Osteoblast (primary cell): ENCODE data around the gene GRAP. TPM values are rescaled to one million over a fixed set of nuclear protein-coding genes. Genes with fewer than 3 reads are reported as not detected.

Experiments
- DNase-seq: peaks from one replicate; pipeline ENCODE4 v3.0.0; 2011; ENCODE audit warnings: low spot score, mixed read lengths; ENCODE audit not compliant: insufficient read length; ENCODE audit errors: missing footprints
- H2AFZ ChIP-seq: 2 replicates; pipeline ENCODE4 v1.6.0; 2011; ENCODE audit warnings: mild to moderate bottlenecking, low read length
- H3K27ac ChIP-seq: 2 replicates; pipeline ENCODE4 v1.5.1; 2011; ENCODE audit warnings: mild to moderate bottlenecking, low read depth, low read length, moderate library complexity
- H3K27me3 ChIP-seq: 2 replicates; pipeline ENCODE4 v1.6.0; 2012; ENCODE audit warnings: mild to moderate bottlenecking, control low read depth, inconsistent platforms, low read length, moderate library complexity; ENCODE audit not compliant: insufficient read depth
- H3K36me3 ChIP-seq: 2 replicates; pipeline ENCODE4 v1.5.1; 2011; ENCODE audit warnings: mild to moderate bottlenecking, low read length, control low read depth, moderate library complexity; ENCODE audit not compliant: insufficient read depth
- H3K4me1 ChIP-seq: 2 replicates; pipeline ENCODE4 v1.5.1; 2011; ENCODE audit warnings: mild to moderate bottlenecking, low read length, control low read depth, moderate library complexity; ENCODE audit not compliant: insufficient read depth
- H3K4me2 ChIP-seq: 2 replicates; pipeline ENCODE4 v1.6.0; 2011; ENCODE audit warnings: mild to moderate bottlenecking, low read length; ENCODE audit not compliant: insufficient read depth
- H3K4me3 ChIP-seq: fragments of 200-600 bp; sonication (generic); 3 replicates; pipeline ENCODE4 v1.5.1; 2012; ENCODE audit warnings: mild to moderate bottlenecking, low read length, inconsistent platforms; ENCODE audit not compliant: insufficient read depth
- H3K79me2 ChIP-seq: 2 replicates; pipeline ENCODE4 v1.6.0; 2012; ENCODE audit warnings: mild to moderate bottlenecking, low read length, control low read depth, inconsistent platforms; ENCODE audit not compliant: insufficient read depth
- H3K9me3 ChIP-seq: 2 replicates; pipeline ENCODE4 v1.5.1; 2011; ENCODE audit warnings: low read depth, low read length, control low read depth
- H4K20me1 ChIP-seq: 2 replicates; pipeline ENCODE4 v1.6.0; 2012; ENCODE audit warnings: mild to moderate bottlenecking, low read length, control low read depth; ENCODE audit not compliant: insufficient read depth
- CTCF ChIP-seq: IDR thresholded peaks from 2 replicates; pipeline ENCODE4 v1.5.1; 2011; ENCODE audit warnings: mild to moderate bottlenecking, low read depth, low read length, moderate library complexity; ENCODE audit errors: extremely low read depth
- total RNA-seq: library from RNA; depleted of rRNA; stranded (reverse); fragments of >200 nt; gene quantifications from 2 replicates; pipeline ENCODE4 v1.2.3, GENCODE V29; 2012

Gene GRAP
- total RNA-seq, 1 donor, result not detected

GRCh38 chr17:18985475-18985874 lies 61.3 kb downstream of the GRAP start:
- H3K4me1 ChIP-seq, result peaks cover 17% of the 10 kb centered on the region
- no peak for DNase-seq
- peaks cover 25% of the 10 kb centered on the region for H3K79me2 ChIP-seq
- no peak overlapping the region for H3K4me3 ChIP-seq
- H3K36me3 ChIP-seq, result peaks cover 23% of the 10 kb centered on the region
- no peak for TF ChIP-seq CTCF
- H3K9me3 ChIP-seq, result no peaks in the 10 kb centered on the region
- H2AFZ ChIP-seq, result no peak overlapping the region
- no peak overlapping the region for H3K4me2 ChIP-seq
- H3K27ac ChIP-seq, result no peak overlapping the region
- H4K20me1 ChIP-seq, result peaks cover 8% of the 10 kb centered on the region
- no peaks in the 10 kb centered on the region for H3K27me3 ChIP-seq

- peaks cover 15% of the 10 kb centered on the region for H3K79me2 ChIP-seq
- no peak overlapping the region for H3K4me2 ChIP-seq
- H3K4me3 ChIP-seq, result no peak overlapping the region
- DNase-seq, result no peak
- H3K27ac ChIP-seq, result no peak overlapping the region
- peaks cover 23% of the 10 kb centered on the region for H3K36me3 ChIP-seq
- H3K4me1 ChIP-seq, result peaks cover 17% of the 10 kb centered on the region
- no peaks in the 10 kb centered on the region for H3K27me3 ChIP-seq
- H3K9me3 ChIP-seq, result no peaks in the 10 kb centered on the region
- no peak for TF ChIP-seq CTCF
- peaks cover under 1% of the 10 kb centered on the region for H4K20me1 ChIP-seq
- H2AFZ ChIP-seq, result no peak overlapping the region
Observed at GRCh38 chr17:18984273-18985114, 62.3 kb downstream of the GRAP start.

- Histone ChIP-seq H3K4me1 (peaks cover 17% of the 10 kb centered on the region), H3K4me2 (peak overlapping the region; percentile 2), H3K9me3 (no peaks in the 10 kb centered on the region), H4K20me1 (no peaks in the 10 kb centered on the region), H3K79me2 (peaks cover 8% of the 10 kb centered on the region), H3K27me3 (no peaks in the 10 kb centered on the region), H3K4me3 (no peak overlapping the region), H3K36me3 (peaks cover 22% of the 10 kb centered on the region), H3K27ac (peak overlapping the region; percentile 82), H2AFZ (peak overlapping the region; percentile 69)
- peak; percentile 99 for DNase-seq
- TF ChIP-seq CTCF, result no peak
Observed at GRCh38 chr17:18981642-18982424, 64.9 kb downstream of the GRAP start.

GRCh38 chr17:18981335-18981641 lies 65.5 kb downstream of the GRAP start:
- no peak overlapping the region for H2AFZ ChIP-seq
- no peaks in the 10 kb centered on the region for H3K27me3 ChIP-seq
- DNase-seq, result no peak
- peak overlapping the region; percentile 2 for H3K4me2 ChIP-seq
- H3K4me3 ChIP-seq, result no peak overlapping the region
- H3K79me2 ChIP-seq, result peaks cover 8% of the 10 kb centered on the region
- H3K36me3 ChIP-seq, result peaks cover 25% of the 10 kb centered on the region
- H3K27ac ChIP-seq, result peak overlapping the region; percentile 82
- TF ChIP-seq CTCF, result no peak
- no peaks in the 10 kb centered on the region for H4K20me1 ChIP-seq
- H3K9me3 ChIP-seq, result no peaks in the 10 kb centered on the region
- H3K4me1 ChIP-seq, result peaks cover 17% of the 10 kb centered on the region
